HL-60 (cell line): ENCODE results near the gene OXSR1.

Source experiments
- DNase-seq, 2 experiments: peaks; one replicate each; pipeline ENCODE4 v3.0.0-alpha.2; 2010 to 2020; ENCODE audit warnings: low read depth in 1 of 2, low spot score in 1 of 2
- H3K27ac ChIP-seq: fragments of 250-450 bp; sonication (Bioruptor Pico); replicated peaks from 2 replicates; pipeline ENCODE4 v1.5.1; 2020; ENCODE audit warnings: mild to moderate bottlenecking, moderate library complexity
- H3K27me3 ChIP-seq: fragments of 250-450 bp; sonication (Bioruptor Pico); 2 replicates; pipeline ENCODE4 v1.5.1; 2021; ENCODE audit warnings: mild to moderate bottlenecking, moderate library complexity; ENCODE audit not compliant: insufficient read depth, poor library complexity, severe bottlenecking
- H3K4me3 ChIP-seq: replicated peaks from 2 replicates; pipeline ENCODE4 v1.5.1; 2011; ENCODE audit warnings: mild to moderate bottlenecking, control low read depth, low read length; ENCODE audit not compliant: insufficient read depth
- CTCF ChIP-seq: IDR thresholded peaks from one replicate; pipeline ENCODE4 v1.5.1; 2011; ENCODE audit warnings: low read length, control low read depth, inconsistent platforms; ENCODE audit not compliant: insufficient read depth
- GABPA ChIP-seq: IDR thresholded peaks from 2 replicates; pipeline ENCODE4 v1.6.1; 2012; ENCODE audit warnings: low read depth
- POLR2AphosphoS5 ChIP-seq: IDR thresholded peaks from 2 replicates; pipeline ENCODE4 v1.6.1; 2012; ENCODE audit warnings: low read depth
- REST ChIP-seq: IDR thresholded peaks from 2 replicates; pipeline ENCODE4 v1.6.1; 2012; ENCODE audit warnings: low read depth; ENCODE audit not compliant: insufficient replicate concordance
- SPI1 ChIP-seq: IDR thresholded peaks from 2 replicates; pipeline ENCODE4 v1.6.1; 2012; ENCODE audit warnings: low read depth, mild to moderate bottlenecking, borderline replicate concordance

OXSR1 gene

DNA sequence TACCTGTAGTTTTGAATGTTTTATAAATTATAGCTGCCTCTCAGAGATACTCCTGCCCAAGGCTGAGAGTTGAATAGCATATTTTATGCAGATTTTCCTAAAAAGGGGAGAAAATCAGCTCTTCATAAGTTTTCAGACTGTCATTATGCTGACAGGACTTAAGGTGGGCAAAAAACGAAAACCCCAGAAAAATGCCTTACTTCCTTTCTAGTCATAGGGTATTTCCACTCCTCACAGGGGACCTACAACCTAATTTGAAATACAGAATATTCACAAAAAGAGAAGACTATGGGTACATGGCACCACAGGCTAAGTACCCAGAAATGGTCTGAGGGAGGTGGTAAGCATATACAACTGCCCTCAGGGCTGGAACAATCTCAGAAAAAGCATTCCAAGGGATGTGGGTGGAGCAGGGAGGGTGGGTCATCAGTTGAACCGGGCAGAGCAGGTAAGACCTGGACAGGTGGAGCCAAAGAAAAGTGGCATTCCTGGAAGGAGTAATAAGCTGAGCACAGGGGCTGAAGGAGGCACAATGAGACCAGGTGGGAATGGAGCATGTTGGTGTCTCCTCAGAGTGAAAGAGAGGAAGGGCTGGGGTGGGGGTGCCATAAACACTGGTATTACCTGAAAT is 10.6 kb upstream of the OXSR1 start:
- Histone ChIP-seq H3K27me3 (no peaks in the 10 kb centered on the region), H3K27ac (no peak overlapping the region), H3K4me3 (no peak overlapping the region)
- TF ChIP-seq REST (no peak), GABPA (no peak), POLR2AphosphoS5 (no peak), CTCF (no peak), SPI1 (no peak)
- no peak for DNase-seq

DNA sequence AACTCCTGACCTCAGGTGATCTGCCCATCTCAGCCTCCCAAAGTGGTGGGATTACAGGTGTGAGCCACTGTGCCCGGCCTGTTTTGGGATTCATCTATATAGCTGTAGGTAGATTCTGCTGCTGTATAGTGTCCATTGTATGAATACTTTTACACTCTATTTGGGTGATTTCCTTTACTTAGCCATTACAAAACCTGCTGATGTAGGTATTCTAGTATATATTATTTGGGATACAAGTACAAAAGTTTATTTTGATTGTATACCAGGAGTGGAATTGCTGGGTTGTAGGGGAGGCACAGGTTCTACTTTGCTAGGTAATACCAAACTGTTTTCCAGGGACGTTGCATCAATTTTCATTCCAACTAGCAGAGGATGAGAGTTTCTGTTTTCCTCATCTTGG is 9.5 kb upstream of the OXSR1 start:
- no peak for DNase-seq
- no peak overlapping the region for H3K4me3 ChIP-seq
- no peak for TF ChIP-seq POLR2AphosphoS5
- TF ChIP-seq CTCF = no peak
- no peak for TF ChIP-seq REST
- TF ChIP-seq GABPA = no peak
- TF ChIP-seq SPI1 = no peak
- H3K27me3 ChIP-seq = no peaks in the 10 kb centered on the region
- no peak overlapping the region for H3K27ac ChIP-seq

GRCh38 chr3:38157117-38157516 is 8.2 kb upstream of the OXSR1 start:
- no peak overlapping the region for H3K4me3 ChIP-seq
- no peak overlapping the region for H3K27ac ChIP-seq
- TF ChIP-seq CTCF (no peak), REST (no peak), POLR2AphosphoS5 (no peak), SPI1 (no peak), GABPA (no peak)
- H3K27me3 ChIP-seq = no peaks in the 10 kb centered on the region
- no peak for DNase-seq
